HG02981 (cell line): ENCODE results near the gene FARSA.
A peak's percentile ranks its signal among the peaks of the same experiment; 100 is the strongest.
"Not testable (repeated sequence)": the region's sequence is repeated elsewhere in the genome, so short reads cannot be mapped to it uniquely, and the experiment has no call there.

Experiments
- ATAC-seq: cut with Tn5 transposase; IDR thresholded peaks from one replicate; pipeline ENCODE4 v1.9.1; 2021; ENCODE audit warnings: mild to moderate bottlenecking, moderate library complexity; ENCODE audit not compliant: unreplicated experiment

FARSA gene

DNA sequence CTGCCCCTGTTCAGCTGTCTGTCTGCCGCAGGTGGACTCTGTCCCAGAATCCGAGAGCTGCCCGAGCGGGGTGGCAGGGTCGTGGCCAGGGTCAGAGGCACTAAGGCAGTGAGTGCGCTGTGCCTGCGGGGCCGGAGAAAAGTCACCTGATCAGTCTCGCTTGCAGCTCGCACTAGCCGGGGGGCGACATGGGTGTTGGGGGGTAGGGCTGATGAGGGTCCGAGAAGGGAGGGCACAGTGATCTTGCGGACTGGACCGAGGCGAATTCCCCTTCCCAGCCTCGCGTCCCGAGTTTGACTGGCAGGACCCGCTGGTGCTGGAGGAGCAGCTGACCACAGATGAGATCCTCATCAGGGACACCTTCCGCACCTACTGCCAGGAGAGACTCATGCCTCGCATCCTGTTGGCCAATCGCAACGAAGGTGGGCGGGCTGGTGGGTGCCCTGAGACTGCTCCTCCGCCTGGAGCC is 41.9 kb downstream of the FARSA start:
- ATAC-seq: no peak

- peak; percentile 96 for ATAC-seq
Measured at GRCh38 chr19:12890787-12891552, 42.5 kb downstream of the FARSA start, which contains the start of gene GCDH. Gene GCDH (plus strand): TSS chr19:12891160. CDS start chr19:12891305, 145 bp downstream.

GRCh38 chr19:12890299-12890786 is 43.2 kb downstream of the FARSA start:
- ATAC-seq: not testable (repeated sequence)

- no peak for ATAC-seq
Measured at GRCh38 chr19:12888006-12888603, 45.4 kb downstream of the FARSA start.

DNA sequence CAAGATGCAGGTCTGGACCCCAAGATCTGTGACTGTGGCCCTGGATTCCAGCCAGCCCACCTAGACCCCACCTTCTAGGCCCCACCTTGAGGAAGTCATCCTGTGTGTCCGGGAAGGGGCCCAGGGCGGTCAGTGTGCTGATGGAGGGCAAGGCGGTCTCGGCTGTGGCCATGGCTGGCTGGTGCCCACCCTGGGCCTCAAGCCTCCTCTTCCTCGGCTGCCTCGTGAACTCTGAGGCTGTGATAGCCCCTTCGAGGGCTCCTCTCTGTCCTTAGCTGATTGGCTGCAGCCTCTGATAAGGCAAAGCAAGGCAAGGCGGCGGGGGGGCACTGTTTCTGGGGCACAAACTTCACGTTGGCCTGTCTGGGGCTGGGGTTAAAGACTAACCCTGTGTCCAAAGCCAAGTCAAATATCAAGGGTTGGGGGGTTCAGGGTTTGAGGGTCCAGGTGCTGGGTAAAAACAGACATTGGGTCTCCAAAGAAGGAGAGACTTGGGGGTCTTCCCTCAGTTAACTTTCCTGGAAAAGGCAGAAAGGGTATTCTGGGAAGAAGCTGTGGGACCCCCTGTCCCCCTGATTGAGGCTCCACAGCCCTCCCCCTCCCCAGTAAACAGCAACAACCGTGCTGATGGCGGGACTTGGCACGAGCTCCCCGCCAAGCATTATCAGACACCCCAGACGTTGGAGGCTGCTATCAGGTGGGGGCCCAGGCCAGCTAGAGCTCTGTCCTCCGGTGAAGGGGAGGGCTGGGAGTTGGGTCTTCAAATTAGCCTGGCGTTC is 46.4 kb downstream of the FARSA start, which contains the start of gene KLF1:
KLF1 (minus strand) TSS at position 233 of the 779 bp plus-strand sequence; CDS start at position 172, 61 bp downstream.
- ATAC-seq: no peak

- ATAC-seq: no peak
Measured at GRCh38 chr19:12886651-12886968, 46.9 kb downstream of the FARSA start.

GRCh38 chr19:12885749-12886650 is 47.5 kb downstream of the FARSA start:
- no peak for ATAC-seq

- ATAC-seq: no peak
Measured at GRCh38 chr19:12884926-12885748, 48.4 kb downstream of the FARSA start.

GRCh38 chr19:12884627-12884925 is 48.9 kb downstream of the FARSA start:
- no peak for ATAC-seq

DNA sequence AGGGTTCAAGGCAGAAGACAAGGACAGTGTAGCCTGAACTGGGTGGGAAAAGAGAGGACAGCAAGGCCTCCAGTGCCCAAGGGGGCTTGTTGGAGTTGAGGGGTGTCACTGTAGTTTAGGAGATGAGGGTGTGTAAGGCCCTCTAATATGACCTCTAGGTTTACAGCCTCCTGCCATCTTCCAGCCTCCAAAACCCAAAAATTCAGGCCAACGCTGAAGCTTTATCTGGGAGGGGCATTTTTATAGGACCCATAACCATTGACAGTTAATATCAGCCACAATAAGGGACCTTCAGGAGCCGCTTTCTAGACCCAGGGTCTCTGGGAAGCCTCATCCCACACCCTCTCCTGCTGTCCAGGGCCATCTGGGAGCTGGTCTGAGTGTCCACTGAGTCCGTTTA is 49.3 kb downstream of the FARSA start:
- no peak for ATAC-seq

GRCh38 chr19:12882589-12882988 is 50.9 kb downstream of the FARSA start:
- no peak for ATAC-seq

DNA sequence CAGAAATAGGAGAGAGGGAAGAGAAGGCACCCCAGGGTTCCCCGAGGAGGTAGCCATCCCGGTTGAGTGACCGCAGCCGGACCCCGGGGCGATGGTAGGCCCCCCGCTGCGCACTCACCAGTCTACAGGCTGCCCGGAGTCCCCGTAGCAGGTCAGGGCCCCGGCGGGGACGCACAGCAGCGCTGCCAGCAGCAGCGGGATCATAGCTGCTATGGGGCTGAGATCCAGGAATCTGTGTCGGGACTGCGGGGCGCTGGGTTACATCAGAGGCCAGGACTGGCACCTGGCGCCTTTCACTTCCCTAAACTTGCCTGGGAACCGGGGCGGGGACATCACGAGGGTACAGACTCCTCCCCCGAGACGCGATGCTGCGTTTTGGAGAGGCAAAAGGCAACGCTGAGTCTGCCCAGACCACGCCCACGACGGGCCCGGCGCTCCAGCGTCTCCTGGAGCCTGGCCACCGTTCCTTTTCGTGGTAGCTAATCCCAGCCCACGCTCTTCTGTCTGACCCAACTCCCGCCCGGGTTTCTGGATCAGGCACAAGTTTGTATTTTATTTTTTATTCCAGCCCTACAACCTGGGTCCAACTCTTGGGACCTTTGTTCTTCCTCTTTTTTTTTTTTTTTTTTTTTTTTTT is 52.2 kb downstream of the FARSA start, which contains the start of gene DNASE2:
DNASE2 (minus strand) TSS at position 278 of the 637 bp plus-strand sequence; CDS start at position 204, 74 bp downstream.
- peak; percentile 80 for ATAC-seq

GRCh38 chr19:12880551-12881171 is 52.9 kb downstream of the FARSA start:
- peak; percentile 7 for ATAC-seq

DNA sequence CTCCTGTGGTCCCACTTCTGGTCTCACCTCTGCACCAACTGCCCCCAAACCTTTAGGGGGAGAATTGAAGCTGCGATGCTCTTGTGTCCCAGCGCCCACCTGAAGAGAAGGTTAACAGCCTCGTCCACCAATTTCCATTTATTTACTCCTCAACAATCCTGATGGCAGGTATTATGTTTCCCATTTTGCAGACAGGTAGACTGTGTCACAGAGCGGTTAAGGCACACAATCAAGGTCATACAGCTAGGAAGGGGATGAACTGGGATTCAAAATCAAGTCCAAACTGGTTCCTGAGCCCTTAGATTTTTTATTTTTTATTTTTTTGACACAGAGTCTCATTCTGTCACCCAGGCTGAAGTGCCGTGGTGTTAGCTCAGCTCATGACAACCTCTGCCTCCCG is 58.4 kb downstream of the FARSA start:
- no peak for ATAC-seq

GRCh38 chr19:12873891-12874745 is 59.4 kb downstream of the FARSA start:
- no peak for ATAC-seq

GRCh38 chr19:12872941-12873890 is 60.3 kb downstream of the FARSA start:
- no peak for ATAC-seq
